ENCODE data around the gene CSNK1A1.

DNA sequence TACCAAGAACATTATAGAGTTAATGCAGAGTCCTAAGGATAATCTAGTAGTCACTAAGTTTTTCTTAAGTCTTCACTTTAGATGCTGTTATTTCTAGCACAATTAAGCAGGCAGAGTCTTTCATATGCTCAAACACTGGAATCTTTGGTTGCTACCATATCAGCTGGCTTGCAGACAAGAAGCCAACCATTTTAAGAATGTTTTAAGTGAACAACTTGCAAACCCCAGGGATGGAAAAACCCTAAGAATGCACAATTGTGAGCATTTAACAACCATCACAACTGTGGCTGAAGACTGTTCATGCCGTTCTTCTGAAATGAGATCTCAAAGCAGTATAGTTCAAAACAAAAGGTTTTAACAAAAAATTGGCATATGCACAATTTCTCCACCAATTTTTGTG lies 55.1 kb downstream of the CSNK1A1 start:
- TF ChIP-seq, protein P1, sequence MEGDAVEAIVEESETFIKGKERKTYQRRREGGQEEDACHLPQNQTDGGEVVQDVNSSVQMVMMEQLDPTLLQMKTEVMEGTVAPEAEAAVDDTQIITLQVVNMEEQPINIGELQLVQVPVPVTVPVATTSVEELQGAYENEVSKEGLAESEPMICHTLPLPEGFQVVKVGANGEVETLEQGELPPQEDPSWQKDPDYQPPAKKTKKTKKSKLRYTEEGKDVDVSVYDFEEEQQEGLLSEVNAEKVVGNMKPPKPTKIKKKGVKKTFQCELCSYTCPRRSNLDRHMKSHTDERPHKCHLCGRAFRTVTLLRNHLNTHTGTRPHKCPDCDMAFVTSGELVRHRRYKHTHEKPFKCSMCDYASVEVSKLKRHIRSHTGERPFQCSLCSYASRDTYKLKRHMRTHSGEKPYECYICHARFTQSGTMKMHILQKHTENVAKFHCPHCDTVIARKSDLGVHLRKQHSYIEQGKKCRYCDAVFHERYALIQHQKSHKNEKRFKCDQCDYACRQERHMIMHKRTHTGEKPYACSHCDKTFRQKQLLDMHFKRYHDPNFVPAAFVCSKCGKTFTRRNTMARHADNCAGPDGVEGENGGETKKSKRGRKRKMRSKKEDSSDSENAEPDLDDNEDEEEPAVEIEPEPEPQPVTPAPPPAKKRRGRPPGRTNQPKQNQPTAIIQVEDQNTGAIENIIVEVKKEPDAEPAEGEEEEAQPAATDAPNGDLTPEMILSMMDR (IDR thresholded peaks at IDR 0.05; ENCODE audit: low read depth, low read length, missing input control): no peak
- TF ChIP-seq TAF1 (conservative IDR thresholded peaks at IDR 0.05): no peak
- no peak for TF ChIP-seq GABPA (IDR thresholded peaks at IDR 0.05 in 1 of 2, conservative IDR thresholded peaks at IDR 0.05 in 1 of 2)
- TF ChIP-seq SP1 (IDR thresholded peaks at IDR 0.05): no peak

Measured in liver (tissue), 3 donors.